Right hindlimb (tissue), 1 donor: ENCODE results near the gene ANKRD40.

ENCODE experiments used
- DNase-seq: peaks from one replicate; pipeline ENCODE4 v3.0.0-alpha.2; 2018

Gene ANKRD40

DNA sequence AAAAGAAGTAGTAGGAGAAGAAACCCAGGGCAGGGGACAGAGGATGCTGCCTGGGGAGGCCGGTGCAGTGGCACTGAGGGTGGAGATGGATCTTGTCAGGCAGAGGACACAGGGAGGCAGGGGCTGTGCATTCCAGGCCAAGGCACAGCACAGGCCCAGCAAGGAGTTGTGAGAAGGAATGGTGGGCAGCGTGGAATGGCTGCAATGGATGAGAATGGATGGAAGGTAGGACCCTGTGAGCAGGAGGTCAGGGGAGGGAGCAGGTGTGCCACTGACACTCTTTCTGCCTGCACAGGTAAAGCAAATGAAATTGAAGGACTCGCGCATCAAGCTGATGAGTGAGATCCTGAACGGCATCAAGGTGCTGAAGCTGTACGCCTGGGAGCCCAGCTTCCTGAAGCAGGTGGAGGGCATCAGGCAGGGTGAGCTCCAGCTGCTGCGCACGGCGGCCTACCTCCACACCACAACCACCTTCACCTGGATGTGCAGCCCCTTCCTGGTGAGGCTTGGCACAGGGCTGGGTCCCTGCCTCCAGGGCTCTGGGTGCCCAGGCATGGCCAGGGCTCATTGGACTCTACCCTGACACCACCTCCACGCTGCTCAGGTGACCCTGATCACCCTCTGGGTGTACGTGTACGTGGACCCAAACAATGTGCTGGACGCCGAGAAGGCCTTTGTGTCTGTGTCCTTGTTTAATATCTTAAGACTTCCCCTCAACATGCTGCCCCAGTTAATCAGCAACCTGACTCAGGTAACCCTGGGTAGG is 40.3 kb downstream of the ANKRD40 start:
- DNase-seq = no peak

DNA sequence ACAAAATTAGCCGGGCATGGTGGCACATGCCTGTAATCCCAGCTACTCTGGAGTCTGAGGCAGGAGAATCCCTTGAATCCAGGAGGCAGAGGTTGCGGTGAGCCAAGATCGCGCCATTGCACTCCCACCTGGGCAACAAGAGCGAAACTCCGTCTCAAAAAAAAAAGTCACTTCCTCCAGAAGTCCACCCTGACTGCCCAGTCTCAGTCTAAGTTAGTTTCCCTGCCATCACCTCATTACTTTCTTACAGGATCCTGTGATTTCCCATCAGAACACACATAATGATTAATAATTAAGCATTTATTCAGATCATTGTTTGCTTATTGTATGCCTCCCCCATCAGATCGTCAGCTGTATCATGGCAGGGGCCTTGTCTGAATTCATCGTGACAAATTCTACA is 41.4 kb downstream of the ANKRD40 start:
- no peak for DNase-seq

DNA sequence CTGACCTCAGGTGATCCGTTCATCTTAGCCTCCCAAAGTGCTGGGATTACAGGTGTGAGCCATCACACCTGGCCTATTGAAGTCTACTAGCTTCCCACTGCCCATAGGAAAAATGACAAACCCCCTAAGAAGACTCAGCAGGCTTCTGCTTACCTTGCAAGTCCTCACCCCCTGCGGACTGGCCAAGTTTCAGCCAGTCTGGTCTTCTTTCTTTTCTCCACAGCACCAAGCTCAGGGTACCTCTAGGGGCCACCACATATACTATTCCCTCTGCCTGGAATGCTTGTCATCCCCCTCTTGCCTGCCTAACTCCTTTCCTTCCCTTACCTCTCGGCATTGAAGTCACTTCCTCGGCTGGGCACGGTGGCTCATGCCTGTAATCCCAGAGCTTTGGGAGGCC is 41.9 kb downstream of the ANKRD40 start:
- DNase-seq = no peak

DNA sequence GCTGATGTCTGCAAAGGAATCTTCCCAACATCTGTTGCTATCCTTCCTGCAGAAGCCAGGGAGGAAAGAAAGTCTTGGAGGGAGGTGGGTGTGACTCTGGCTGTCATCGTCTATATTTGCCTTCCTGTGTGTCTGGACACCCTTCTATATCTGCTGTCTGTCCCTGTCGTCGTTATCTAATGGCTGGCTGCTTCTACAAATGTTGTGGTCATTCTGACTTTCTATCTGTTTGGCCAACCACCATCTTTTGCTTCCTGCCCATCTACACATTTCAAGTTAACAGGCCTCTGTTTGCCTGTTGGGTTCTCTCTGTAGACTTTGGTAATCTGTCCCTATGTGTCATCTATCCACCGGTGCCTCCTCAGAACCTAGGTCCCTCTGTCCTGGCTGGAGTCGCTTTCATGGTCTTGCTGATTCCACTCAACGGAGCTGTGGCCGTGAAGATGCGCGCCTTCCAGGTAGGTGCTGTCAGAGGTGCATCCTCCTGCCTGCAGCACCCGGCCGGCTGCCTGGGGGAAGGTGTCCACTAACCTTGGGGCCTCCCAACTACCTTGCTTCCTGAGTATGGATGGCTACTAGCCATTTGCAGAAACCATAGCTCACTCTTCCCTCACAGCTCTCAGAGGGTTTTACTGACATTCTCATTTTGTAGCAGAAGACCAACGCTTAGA is 42.8 kb downstream of the ANKRD40 start:
- DNase-seq = no peak

DNA sequence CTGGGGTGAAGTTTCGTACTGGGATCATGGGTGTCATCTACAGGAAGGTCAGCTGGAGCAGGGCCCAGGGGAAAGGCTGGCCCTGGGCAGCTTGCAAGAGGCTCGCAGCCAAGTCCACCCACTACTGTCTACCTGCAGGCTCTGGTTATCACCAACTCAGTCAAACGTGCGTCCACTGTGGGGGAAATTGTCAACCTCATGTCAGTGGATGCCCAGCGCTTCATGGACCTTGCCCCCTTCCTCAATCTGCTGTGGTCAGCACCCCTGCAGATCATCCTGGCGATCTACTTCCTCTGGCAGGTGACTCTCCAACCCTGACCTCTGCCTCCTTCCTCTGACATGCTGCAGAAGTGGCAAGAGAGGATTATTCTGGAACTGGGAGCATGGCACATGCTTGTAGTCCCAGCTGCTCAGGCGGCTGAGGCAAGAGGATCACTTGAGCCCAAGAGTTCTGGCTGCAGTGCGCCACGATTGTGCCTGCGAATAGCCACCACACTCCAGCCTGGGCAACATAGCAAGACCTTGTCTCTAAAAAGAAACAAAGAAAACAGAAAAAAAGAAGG is 43.8 kb downstream of the ANKRD40 start:
- no peak for DNase-seq

DNA sequence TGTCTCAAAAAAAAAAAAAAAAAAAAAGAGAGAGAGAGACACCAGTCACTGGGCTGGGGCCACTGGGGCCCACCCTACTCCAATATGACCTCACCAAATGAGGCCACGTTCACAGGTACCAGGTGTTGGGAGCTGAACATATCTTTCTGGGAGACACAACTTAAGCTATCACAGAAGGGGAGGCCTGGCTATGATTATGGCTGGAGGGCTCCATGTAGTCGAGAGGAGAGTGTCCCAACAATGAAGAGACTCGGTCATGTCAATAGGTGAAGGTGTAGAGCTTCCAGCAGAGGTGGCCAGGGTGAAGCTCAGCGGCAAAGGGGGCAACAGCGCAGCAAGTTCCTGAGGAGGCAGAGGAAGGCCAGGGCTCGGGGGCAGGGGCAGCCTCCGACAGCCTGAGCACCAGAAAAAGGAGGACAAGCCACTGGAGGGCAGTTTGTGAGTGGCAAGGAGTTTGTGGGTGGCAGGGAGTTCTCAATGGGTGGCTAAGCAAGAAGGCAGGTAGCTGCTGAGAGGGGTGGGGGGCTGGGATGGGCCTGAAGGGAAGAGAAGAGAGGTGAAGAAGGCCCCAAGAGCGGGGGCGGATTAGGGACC is 45.0 kb downstream of the ANKRD40 start:
- DNase-seq = no peak

DNA sequence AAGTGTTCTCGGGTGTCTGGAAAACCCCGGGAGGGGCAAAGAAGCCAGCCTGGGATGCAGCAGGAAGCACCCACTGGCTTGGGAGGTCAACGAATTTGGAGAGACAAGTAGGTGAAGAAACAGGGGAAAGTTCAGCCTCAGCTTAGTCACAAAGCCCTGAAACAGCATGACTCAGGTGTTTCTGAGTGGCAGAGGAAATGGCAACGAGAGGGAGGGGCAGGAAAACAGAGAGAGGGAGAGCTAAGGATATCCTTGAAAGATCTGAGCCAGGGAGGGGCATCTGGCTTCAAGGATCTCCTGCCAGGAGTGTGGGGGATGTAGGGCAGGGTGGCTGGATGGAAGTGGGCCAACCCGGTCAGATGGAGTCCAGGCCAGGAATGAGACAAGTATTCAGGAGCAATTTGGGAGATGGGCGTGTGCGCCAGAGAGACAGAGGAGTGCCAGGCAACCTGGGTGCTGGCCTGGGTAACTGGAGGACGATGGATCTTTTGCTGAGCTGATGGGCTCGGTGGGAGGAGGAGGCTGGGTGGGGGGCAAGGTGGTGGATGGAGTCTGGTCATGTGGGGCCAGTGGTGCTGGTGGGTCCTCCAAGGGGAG is 45.8 kb downstream of the ANKRD40 start:
- DNase-seq = no peak

DNA sequence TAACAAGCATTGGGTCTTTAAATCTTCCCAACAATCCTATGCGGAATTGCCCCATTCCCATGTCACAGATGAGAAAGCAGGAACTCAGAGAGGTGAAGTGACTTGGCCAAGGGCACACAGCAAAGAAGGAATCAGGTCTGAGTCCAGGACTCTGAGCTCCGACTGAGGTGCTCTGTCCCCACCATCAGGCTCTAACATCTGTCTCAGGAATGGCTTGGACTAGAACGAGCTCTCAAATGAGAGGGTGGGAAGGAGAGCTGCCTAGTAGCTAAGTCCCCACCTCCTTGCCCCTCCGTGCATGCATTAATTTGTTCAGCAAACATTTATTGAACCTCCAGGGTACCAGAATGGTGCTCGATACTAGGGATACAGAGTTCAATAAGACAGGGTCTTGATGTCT is 46.4 kb downstream of the ANKRD40 start:
- no peak for DNase-seq

DNA sequence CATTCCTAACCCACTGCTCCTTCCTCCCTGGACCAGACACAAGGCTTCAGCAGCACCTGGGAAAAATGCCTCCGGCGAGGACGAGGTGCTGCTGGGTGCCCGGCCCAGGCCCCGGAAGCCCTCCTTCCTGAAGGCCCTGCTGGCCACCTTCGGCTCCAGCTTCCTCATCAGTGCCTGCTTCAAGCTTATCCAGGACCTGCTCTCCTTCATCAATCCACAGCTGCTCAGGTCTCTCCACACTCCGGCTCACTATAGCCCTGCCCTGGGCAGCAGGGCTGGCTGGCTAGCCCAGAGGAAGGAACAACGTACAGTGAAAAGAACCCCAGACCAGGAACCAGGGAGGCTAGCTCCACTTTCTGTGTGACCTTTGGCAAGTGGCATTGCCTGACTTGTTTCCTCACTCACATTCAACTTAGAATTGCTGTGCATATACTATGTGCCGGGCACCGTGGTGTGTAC is 46.8 kb downstream of the ANKRD40 start:
- DNase-seq = no peak

DNA sequence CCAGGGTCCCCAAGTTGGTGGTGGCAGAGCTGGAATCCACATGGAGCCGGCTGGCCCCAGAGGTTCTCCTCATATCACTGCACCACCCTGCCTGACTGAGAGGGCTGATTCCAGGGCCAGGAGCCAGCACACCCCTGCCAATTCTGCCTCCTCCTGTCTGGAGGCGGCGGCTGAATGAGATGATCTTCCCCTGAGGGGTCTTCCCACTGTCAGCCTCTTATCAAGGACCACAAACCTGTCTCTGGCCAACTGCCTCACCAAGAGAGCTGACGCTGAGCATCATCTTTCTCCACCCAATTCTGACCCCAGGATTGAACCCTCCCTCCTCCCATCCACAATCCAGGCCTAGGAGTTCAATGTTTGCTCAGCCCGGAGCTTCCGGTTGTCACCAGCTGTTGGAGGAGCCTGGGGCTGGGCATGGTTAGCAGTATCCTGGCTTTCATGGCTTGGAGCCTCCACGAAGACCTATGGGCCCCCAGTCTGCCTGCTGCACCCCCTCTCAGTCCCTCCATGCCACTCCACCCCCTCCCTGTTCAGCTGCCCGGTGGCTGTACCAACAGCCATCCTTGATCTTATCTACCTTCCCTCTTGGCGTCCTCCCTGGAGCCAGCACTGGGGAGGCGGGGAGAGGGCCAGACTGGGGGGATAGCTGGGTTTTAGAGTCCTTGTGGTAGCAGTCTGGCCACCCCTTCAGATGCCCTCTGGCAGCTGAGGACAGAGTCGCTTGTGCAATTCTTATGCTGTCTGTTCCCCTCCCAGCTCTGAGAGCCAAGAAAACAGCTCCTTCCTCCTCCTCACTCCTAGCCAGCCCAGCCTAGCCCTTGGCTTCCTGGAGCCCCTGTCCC is 47.5 kb downstream of the ANKRD40 start:
- DNase-seq = no peak

DNA sequence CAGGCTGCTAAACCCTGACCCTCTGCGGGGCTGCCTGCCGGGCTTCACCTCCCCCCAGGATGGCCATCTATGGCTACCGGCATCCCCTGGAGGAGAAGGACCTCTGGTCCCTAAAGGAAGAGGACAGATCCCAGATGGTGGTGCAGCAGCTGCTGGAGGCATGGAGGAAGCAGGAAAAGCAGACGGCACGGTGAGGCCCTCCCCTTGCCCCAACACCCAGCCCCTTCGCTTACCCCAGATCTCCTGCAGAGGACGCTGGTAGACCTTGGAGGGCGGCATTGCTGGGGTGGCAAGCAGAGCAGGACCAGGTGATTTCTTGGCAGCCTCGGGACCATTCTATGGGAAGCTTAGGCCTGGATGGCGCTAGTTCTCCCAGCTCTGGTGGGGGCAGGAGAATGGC is 48.5 kb downstream of the ANKRD40 start:
- no peak for DNase-seq

DNA sequence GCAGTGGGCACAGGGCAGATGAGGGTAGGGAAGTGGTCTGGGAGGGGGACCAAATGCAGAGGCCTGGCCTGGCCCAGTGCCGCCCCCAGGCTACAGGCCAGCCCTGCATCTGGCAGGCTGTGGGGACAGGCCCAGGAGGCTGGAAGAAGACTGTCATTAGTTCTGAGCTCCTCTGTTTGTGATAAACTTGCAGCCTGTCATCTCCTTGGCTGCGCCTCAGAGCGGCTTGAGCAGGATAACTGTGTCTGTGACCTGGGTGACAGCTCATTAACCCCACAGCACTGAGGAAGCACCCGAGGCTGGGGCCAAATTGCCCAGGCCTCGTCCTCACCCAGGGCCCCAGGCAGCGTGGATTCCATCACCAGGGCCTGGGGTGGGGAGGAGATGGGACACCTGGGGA is 49.1 kb downstream of the ANKRD40 start:
- DNase-seq = no peak

DNA sequence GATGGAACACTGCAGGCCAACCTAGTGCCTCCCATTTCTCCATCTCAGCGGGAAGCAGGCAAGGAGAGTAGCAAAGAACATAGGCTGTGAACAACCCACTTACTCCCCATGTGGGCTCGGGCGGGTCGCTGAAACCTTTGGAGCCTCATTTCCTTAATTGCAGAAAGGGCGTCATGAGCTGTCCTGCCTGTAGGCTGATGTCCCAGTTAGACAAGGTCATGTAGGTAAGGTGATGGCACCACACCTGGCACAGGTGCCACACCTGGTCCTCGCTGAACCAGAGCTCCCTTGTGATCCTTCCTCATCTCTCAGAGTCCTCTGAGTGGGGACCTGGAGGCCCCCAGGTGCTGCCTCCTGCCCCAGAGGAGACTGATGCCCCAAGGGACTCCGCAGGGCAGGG is 50.1 kb downstream of the ANKRD40 start:
- DNase-seq = no peak

DNA sequence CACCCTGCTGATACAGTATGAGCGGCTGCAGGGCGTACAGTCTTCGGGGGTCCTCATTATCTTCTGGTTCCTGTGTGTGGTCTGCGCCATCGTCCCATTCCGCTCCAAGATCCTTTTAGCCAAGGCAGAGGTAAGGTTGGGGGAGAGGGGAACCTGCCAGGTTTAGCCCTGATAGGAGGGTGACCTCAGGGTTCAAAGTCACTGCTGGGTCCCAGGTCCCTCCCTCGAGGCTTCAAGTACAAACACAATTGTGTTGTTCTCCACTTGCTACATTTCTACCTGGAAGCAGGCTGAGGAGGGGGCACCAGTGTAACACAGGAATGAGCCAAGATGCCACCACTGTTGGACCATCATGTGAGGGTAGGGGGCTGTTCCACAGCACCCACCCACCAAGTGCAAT is 50.7 kb downstream of the ANKRD40 start:
- no peak for DNase-seq

DNA sequence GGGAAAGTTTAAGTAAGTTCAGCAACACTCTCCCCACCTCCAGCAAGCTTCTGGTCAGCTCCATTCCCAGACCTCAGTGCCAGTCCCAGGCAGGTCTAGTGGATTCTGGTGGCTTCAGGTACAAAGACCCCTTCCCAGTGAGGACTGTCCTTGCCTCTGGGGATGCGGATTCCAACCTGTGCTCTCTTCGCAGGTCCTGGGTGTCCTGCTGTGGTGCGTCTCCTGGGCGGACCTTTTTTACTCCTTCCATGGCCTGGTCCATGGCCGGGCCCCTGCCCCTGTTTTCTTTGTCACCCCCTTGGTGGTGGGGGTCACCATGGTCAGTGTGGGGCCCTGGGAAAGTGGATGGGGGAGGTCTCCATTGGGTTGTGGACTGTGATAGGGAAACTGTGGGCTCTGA is 51.2 kb downstream of the ANKRD40 start:
- DNase-seq = no peak

DNA sequence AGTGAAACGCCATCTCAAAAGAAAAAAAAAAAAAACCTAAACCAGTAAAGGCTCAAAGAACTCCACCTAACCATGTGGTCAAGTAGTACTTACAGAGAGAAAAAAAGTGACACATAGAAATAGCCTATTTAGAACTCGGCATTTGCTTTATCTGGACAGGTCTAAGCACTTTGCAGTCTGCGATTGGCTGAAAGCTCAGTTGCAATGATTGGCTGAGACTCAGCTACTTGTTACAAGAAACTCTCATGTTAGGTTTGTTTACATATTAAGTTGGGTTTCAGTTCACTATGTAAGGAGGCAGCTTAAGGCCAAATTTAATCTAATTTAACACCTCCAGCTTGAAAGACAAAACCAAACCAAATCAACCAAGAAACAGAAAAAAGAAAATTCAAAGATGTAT is 54.0 kb downstream of the ANKRD40 start:
- no peak for DNase-seq

DNA sequence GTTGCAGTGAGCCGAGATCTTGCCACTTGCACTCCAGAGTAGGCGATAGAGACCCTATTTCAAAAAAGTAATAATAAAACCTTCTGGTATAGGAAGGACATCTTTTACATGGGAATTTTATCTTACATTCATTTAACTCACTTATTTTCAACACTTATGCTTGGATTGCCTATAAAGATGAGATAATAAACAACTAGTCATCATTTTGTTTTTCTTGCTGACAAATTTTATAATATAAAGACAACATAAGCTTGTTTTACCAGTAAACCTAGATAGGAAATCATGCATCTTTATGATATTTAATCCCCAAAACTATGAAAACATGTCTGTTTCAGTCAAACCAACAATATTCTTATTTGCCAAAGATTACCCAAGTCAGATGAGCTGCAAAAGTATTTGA is 56.1 kb downstream of the ANKRD40 start:
- no peak for DNase-seq

DNA sequence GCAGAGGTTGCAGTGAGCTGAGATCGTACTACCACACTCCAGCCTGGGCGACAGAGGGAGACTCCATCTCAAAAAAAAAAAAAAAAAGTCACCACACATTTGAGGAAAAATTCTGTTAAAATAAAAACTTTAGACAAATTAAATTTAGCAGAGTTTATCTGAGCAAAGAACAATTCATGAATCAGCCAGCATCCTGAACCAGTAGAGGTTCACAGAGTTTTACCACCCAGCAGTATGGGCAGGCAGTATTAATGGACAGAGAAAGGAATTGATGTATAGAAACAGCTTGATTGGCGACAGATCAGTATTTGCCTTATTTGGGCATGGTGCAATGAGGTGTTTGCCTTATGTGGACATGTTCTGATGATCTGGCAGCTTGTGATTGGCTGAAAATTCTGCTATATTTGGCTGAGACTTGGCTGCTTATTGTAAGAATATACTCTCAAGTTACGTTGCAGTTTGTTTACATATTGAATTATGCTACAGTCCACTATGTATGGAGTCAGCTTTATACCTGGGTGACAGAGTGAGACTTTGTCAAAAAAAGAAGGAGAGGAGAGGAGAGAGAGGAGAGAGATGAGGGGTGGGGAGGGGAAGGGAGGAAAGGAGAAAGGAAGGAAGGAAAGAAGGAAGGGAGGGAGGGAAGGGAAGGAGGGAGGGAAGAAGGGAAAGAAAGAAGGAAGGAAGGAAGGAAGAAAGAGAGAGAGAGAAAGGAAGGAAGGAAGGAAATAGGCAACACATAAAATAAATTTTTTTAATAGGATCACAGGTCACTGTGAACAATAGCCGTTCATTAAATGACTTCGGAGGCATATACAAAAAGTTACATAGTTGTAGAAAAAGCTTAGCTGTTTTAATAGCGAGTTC is 58.4 kb downstream of the ANKRD40 start:
- DNase-seq = no peak

DNA sequence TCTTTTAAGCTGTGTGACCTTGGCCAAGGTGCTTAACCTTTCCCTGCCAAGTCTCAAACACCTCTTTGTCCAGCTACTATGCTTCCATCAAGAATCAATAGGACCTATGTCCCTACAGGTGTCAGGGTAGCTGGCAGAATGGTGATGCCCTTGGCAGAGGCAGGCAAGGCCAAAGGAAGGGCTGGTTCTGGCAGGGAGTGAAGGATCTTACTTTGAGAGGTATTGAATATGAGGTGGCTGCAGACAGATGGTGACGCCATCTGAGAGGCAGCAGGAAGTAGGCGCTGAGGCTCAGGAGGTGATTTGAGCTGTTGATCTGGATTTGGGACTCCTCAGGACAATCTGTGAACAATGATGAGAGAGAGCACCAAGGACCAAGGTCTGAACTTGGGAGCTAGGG is 60.5 kb downstream of the ANKRD40 start:
- DNase-seq = no peak

DNA sequence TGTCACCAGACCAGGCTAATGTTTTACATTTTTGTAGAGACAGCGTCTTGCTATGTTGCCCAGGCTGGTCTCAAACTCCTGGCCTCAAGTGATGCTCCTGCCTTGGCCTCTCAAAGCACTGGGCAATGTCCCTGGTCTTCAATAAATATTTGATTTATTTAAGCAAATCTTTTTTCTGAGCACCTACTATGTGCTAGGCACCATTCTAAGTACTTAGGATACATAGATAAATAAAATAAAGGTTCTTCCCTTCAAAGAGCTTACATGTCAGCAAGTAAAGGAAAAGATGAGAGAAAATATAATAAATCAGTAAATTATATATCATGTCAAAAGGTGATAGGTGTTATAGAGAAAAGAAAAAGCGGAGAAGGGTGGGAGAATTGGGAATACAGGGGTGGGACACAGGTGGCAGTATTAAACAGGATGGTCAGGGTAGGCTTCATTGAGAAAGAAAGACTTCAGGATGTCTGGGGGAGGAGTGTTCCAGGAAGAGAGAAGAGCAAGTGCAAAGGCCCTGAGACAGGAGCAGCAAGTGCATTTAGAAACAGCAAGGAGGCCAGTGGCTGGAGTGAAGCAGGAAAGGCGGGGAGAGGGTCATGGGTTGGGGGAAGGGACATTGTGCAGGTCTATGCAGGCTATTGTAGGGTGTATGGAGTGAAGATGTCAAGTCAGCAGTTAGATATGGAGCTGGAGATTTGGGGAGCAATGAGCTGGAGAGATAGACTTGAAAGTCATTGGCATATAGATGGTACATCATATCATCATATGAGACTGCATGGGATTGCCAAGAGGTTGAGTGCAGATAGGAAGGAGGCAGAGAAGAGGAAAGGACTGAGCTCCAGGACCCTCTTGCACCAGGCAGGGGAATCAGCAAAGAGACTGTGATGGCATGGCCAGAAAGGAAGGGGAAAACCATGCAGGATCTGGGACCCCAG is 61.7 kb downstream of the ANKRD40 start:
- no peak for DNase-seq
